ENCODE measurements around the gene PLCXD3.

DNA sequence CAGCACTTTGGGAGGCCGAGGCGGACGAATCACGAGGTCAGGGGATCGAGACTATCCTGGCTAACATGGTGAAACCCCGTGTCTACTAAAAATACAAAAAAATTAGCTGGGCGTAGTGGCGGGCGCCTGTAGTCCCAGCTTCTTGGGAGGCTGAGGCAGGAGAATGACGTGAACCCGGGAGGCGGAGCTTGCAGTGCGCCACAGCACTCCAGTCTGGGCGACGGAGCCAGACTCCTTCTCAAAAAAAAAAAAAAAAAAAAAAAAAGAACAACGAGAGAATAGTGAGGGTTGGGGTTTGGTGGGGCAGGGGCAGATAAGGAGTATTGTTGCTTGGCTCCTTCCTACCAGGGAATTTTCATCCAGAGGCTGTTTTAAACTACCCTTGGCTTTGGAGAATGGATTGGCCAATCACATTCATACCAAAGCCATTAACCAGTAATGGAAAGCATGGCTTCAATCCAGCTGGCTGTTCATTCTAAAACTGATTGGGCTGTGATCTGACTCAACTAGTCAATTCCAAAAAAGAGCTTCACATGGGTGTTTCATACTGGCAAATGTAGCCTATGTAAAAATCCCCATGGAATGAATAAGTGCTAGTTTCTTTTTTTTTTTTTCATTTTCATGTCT is 64.4 kb downstream of the PLCXD3 start:
- TF ChIP-seq, protein P1, sequence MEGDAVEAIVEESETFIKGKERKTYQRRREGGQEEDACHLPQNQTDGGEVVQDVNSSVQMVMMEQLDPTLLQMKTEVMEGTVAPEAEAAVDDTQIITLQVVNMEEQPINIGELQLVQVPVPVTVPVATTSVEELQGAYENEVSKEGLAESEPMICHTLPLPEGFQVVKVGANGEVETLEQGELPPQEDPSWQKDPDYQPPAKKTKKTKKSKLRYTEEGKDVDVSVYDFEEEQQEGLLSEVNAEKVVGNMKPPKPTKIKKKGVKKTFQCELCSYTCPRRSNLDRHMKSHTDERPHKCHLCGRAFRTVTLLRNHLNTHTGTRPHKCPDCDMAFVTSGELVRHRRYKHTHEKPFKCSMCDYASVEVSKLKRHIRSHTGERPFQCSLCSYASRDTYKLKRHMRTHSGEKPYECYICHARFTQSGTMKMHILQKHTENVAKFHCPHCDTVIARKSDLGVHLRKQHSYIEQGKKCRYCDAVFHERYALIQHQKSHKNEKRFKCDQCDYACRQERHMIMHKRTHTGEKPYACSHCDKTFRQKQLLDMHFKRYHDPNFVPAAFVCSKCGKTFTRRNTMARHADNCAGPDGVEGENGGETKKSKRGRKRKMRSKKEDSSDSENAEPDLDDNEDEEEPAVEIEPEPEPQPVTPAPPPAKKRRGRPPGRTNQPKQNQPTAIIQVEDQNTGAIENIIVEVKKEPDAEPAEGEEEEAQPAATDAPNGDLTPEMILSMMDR (conservative IDR thresholded peaks at IDR 0.05; ENCODE audit: low read length): no peak
- no peak for TF ChIP-seq EZH2phosphoT487 (IDR thresholded peaks at IDR 0.05; ENCODE audit: borderline replicate concordance)
